Measurements from ENCODE around the gene F2RL3.

Gene F2RL3

DNA sequence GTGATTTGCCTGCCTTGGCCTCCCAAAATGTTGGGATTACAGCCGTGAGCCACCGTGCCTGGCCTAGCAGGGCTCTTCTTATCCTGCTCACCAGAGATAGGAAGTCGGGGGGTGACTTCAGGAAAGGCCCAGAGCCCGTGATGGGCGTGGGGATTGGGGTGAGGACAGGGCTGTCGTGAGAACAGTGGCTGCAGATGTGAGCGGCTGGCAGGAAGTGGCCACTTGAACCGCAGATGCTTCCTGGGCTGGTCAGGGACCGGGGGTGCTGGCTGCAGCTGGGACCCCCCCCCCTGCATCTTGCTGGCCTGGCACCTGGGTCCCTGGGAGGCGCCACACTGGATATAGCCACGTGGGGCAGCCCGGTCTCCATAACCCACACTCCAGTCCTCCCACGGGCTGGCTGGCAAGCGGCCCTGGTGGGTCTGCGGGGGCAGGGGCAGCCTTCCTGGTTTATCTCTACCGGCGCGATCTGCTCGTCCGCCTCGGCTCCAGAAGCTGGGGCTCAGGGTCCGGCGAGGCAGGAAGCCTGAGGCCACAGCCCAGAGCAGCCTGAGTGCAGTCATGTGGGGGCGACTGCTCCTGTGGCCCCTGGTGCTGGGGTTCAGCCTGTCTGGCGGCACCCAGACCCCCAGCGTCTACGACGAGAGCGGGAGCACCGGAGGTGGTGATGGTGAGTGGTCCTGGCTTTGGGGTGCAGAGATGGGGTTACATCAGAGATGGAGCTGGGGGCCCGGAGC lies at the start of gene F2RL3:
Gene F2RL3, plus strand, starts transcription at position 371 of the 737 bp plus-strand sequence. Its CDS starts 191 bp downstream, at position 562.
- no peak for DNase-seq (ENCODE audit: insufficient read length, low spot score)
- no peak for FAIRE-seq
- TF ChIP-seq POLR2A (IDR thresholded peaks at IDR 0.05; ENCODE audit: low read depth, low read length): no peak

- DNase-seq (ENCODE audit: insufficient read length, low spot score): no peak
- TF ChIP-seq POLR2A (IDR thresholded peaks at IDR 0.05; ENCODE audit: low read depth, low read length): no peak
- no peak for FAIRE-seq
These were observed 47.3 kb upstream of the F2RL3 start for GRCh38 chr19:16841391-16841926.

GRCh38 chr19:16846901-16847300 lies 41.9 kb upstream of the F2RL3 start:
- DNase-seq (ENCODE audit: insufficient read length, low spot score) (no peak), FAIRE-seq (no peak)
- TF ChIP-seq POLR2A (IDR thresholded peaks at IDR 0.05; ENCODE audit: low read depth, low read length): no peak

- DNase-seq (ENCODE audit: insufficient read length, low spot score): no peak
- FAIRE-seq: no peak
- no peak for TF ChIP-seq POLR2A (IDR thresholded peaks at IDR 0.05; ENCODE audit: low read depth, low read length)
These were observed 41.4 kb upstream of the F2RL3 start for GRCh38 chr19:16847430-16847829.

- TF ChIP-seq POLR2A (IDR thresholded peaks at IDR 0.05; ENCODE audit: low read depth, low read length): no peak
- DNase-seq (ENCODE audit: insufficient read length, low spot score) (no peak), FAIRE-seq (no peak)
These were observed 39.6 kb upstream of the F2RL3 start for GRCh38 chr19:16849168-16849567.

- FAIRE-seq (no peak), DNase-seq (ENCODE audit: insufficient read length, low spot score) (no peak)
- no peak for TF ChIP-seq POLR2A (IDR thresholded peaks at IDR 0.05; ENCODE audit: low read depth, low read length)
These were observed 38.7 kb upstream of the F2RL3 start for GRCh38 chr19:16850133-16850532.

- no peak for TF ChIP-seq POLR2A (IDR thresholded peaks at IDR 0.05; ENCODE audit: low read depth, low read length)
- peak; percentile 71 for DNase-seq (ENCODE audit: insufficient read length, low spot score)
- FAIRE-seq: peak; percentile 36
These were observed 37.6 kb upstream of the F2RL3 start for GRCh38 chr19:16851031-16851712.

DNA sequence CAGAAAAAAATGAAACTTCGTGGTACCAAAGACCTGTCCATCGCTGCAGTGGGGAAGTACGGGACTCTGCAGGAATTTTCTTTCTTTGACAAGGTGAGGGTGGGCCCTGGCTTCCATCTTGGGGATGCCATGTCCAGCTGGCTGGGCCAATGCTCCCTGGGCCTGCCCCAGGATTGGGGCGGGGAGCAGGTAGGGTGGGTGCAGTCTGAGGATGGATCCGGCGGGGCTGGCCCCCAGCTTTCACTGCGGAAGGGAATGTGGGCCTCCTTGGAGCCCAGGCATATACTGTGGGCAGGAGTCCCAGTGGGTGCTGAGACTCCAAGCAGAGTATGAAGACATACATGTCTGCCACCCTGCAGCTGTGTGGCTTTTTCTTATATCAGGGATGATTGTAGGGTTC lies 35.7 kb upstream of the F2RL3 start:
- FAIRE-seq (no peak), DNase-seq (ENCODE audit: insufficient read length, low spot score) (no peak)
- TF ChIP-seq POLR2A (IDR thresholded peaks at IDR 0.05; ENCODE audit: low read depth, low read length): no peak

- TF ChIP-seq POLR2A (IDR thresholded peaks at IDR 0.05; ENCODE audit: low read depth, low read length): no peak
- FAIRE-seq (no peak), DNase-seq (ENCODE audit: insufficient read length, low spot score) (no peak)
These were observed 32.7 kb upstream of the F2RL3 start for GRCh38 chr19:16856091-16856490.

- no peak for TF ChIP-seq POLR2A (IDR thresholded peaks at IDR 0.05; ENCODE audit: low read depth, low read length)
- DNase-seq (ENCODE audit: insufficient read length, low spot score) (no peak), FAIRE-seq (no peak)
These were observed 29.2 kb upstream of the F2RL3 start for GRCh38 chr19:16859626-16860025.

DNA sequence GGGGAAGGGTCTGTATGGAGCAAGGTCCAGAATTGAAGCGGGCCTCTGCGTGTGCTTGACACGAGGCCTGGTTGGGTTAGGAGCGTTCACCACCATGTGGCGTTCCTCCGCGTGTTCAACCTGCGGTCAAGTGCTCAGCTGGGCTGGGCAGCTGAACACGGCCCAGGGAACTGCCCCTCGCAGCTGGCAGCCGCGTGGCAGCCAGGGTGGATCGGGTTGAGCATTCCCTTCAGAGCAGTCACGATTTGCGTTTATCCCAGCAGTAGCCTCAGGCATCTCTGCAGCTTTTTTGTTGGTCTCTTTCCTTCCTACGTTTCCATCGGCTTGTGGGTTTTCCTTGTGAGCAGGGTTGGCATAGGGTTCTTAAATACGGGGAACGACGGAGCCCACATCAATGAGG lies 28.7 kb upstream of the F2RL3 start:
- FAIRE-seq: no peak
- no peak for DNase-seq (ENCODE audit: insufficient read length, low spot score)
- no peak for TF ChIP-seq POLR2A (IDR thresholded peaks at IDR 0.05; ENCODE audit: low read depth, low read length)

GRCh38 chr19:16861011-16861410 lies 27.8 kb upstream of the F2RL3 start:
- DNase-seq (ENCODE audit: insufficient read length, low spot score): no peak
- no peak for TF ChIP-seq POLR2A (IDR thresholded peaks at IDR 0.05; ENCODE audit: low read depth, low read length)
- FAIRE-seq: no peak

DNA sequence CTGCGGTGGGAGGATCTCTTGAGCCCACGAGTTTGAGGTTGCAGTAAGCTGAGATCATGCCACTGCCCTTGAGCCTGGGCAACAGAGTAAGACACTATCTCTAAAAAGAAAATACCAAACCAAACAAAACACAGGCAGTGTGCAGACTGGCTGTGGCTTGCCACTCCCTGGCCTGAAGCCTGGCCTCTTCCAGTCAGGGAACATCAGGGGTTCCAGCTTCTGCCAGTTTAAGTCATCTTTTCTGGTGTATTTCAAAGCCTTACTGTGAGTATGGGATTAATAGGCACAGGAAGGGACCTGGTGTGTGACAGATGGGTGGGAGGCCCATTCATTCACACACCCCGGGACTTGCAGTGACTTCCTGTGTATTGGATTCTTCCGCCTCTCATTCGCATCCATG lies 27.0 kb upstream of the F2RL3 start:
- DNase-seq (ENCODE audit: insufficient read length, low spot score) (no peak), FAIRE-seq (no peak)
- TF ChIP-seq POLR2A (IDR thresholded peaks at IDR 0.05; ENCODE audit: low read depth, low read length): no peak

DNA sequence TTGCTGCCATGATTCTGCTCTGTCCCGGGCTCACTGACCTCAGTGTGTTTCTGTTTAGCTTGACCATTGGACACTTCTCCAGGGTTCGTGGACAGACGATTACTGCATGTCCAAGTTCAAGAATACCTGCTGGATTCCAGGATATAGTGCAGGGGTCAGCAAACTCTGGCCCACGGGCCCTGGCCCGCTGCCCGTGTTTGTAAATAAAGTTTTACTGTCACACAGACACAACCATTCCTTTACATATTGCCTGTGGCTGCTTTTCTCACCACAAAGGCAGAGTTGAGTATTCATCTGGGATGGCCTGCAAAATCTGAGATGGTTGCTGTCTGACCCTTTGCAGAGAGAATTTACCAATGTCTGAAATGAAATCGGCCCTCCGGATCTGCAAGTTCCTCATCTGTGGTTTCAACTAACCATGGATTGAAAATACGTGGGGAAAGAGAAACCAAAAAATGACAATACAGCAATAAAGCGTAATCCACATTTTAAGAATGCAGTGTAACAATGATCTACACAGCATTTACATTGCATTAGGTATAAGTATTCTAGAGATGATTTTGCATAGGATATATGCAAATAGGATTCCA lies 25.9 kb upstream of the F2RL3 start:
- FAIRE-seq (no peak), DNase-seq (ENCODE audit: insufficient read length, low spot score) (no peak)
- no peak for TF ChIP-seq POLR2A (IDR thresholded peaks at IDR 0.05; ENCODE audit: low read depth, low read length)

Measured in H54 (cell line).